Left lung (tissue), 10 donors: ENCODE data around the gene ARSB. TPM values are rescaled to one million over a fixed set of nuclear protein-coding genes. Genes with fewer than 3 reads are reported as not detected.

Source experiments
- ATAC-seq: fragments of 200-7000 bp; cut with Tn5 transposase; one replicate; pipeline ENCODE4 v1.9.1; 2020; ENCODE audit warnings: moderate library complexity
- DNase-seq, 4 donors: peaks; one replicate each; pipeline ENCODE4 v3.0.0-alpha.2; 2013 to 2020
- H3K27ac ChIP-seq, 2 donors: fragments of 200-600 bp; sonication (generic) in 1 of 2; one replicate each; pipeline versions ENCODE4 v1.5.0 to v1.8.0; 2020 to 2021
- H3K27me3 ChIP-seq, 2 donors: fragments of 200-600 bp; sonication (generic) in 1 of 2; one replicate each; pipeline versions ENCODE4 v1.5.0 to v1.8.0; 2020 to 2021
- H3K36me3 ChIP-seq, 2 donors: fragments of 200-600 bp; sonication (generic) in 1 of 2; one replicate each; pipeline versions ENCODE4 v1.5.0 to v1.8.0; 2020 to 2021
- H3K4me1 ChIP-seq, 2 donors: fragments of 200-600 bp; one replicate each; pipeline ENCODE4 v1.8.0; 2021
- H3K4me3 ChIP-seq, 2 donors: fragments of 200-600 bp; sonication (generic) in 1 of 2; one replicate each; pipeline versions ENCODE4 v1.5.0 to v1.8.0; 2020 to 2021; ENCODE audit warnings: mild to moderate bottlenecking in 1 of 2
- H3K9me3 ChIP-seq, 2 donors: fragments of 200-600 bp; sonication (generic) in 1 of 2; one replicate each; pipeline versions ENCODE4 v1.5.0 to v1.8.0; 2020 to 2021
- intact Hi-C, 2 donors: fragments of 100-400 bp; cut with DNase I; formaldehyde crosslinking; loops; one replicate each; pipeline versions ENCODE4 v1.11.2 to v1.14.2; 2022
- polyA plus RNA-seq, 6 donors: library from polyadenylated mRNA; unstranded; fragments of 120-200 nt; gene quantifications; one replicate each; pipeline ENCODE4 v1.2.1, GENCODE V29; 2013; ENCODE audit not compliant: insufficient read length in 6 of 6
- total RNA-seq, 2 donors: library from RNA; stranded (reverse); fragmentation: NEBNext Ultra II Directional; extraction: Animal tissue kit (Norgen Biotek cat#: 25700); gene quantifications; one replicate each; pipeline ENCODE4 v1.2.1, GENCODE V29; 2021
- TF ChIP-seq, protein P1 (sequence below), 2 donors: fragments of 200-600 bp; sonication (generic) in 1 of 2; IDR thresholded peaks; one replicate each; pipeline versions ENCODE4 v1.5.0 to v1.8.0; 2021; ENCODE audit warnings: antibody characterized with exemption in 2 of 2
- donor health status: DM: no; HTN: yes; CAD: no.
- donor health status: DM: no; HTN: no; CAD: no.

Gene ARSB
- total and polyA plus RNA-seq, 8 donors = 13.2 to 26.0 (median 16.8) TPM

GRCh38 chr5:78972654-78973428 is 12.3 kb downstream of the ARSB start:
- H3K4me3 ChIP-seq = no peak overlapping the region
- TF ChIP-seq, protein P1, sequence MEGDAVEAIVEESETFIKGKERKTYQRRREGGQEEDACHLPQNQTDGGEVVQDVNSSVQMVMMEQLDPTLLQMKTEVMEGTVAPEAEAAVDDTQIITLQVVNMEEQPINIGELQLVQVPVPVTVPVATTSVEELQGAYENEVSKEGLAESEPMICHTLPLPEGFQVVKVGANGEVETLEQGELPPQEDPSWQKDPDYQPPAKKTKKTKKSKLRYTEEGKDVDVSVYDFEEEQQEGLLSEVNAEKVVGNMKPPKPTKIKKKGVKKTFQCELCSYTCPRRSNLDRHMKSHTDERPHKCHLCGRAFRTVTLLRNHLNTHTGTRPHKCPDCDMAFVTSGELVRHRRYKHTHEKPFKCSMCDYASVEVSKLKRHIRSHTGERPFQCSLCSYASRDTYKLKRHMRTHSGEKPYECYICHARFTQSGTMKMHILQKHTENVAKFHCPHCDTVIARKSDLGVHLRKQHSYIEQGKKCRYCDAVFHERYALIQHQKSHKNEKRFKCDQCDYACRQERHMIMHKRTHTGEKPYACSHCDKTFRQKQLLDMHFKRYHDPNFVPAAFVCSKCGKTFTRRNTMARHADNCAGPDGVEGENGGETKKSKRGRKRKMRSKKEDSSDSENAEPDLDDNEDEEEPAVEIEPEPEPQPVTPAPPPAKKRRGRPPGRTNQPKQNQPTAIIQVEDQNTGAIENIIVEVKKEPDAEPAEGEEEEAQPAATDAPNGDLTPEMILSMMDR (IDR thresholded peaks at IDR 0.05) = no peak
- H3K9me3 ChIP-seq = no peaks in the 10 kb centered on the region
- intact Hi-C loops = no loop called here
- H3K36me3 ChIP-seq = no peaks in the 10 kb centered on the region
- ATAC-seq = peak; percentile 55
- DNase-seq = peak in 2 of 4 donors; percentile 66 to 76
- no peaks in the 10 kb centered on the region for H3K27me3 ChIP-seq
- H3K4me1 ChIP-seq = peaks cover 7 to 13% of the 10 kb centered on the region in 2 donors
- no peak overlapping the region for H3K27ac ChIP-seq

GRCh38 chr5:78971998-78972397 is 13.1 kb downstream of the ARSB start:
- no peak overlapping the region for H3K27ac ChIP-seq
- TF ChIP-seq, protein P1 (IDR thresholded peaks at IDR 0.05) = no peak
- ATAC-seq (no peak), DNase-seq (no peak)
- no peak overlapping the region for H3K4me3 ChIP-seq
- H3K9me3 ChIP-seq = no peaks in the 10 kb centered on the region
- H3K36me3 ChIP-seq = no peaks in the 10 kb centered on the region
- H3K4me1 ChIP-seq = peaks cover 7 to 13% of the 10 kb centered on the region in 2 donors
- intact Hi-C loops = no loop called here
- no peaks in the 10 kb centered on the region for H3K27me3 ChIP-seq

DNA sequence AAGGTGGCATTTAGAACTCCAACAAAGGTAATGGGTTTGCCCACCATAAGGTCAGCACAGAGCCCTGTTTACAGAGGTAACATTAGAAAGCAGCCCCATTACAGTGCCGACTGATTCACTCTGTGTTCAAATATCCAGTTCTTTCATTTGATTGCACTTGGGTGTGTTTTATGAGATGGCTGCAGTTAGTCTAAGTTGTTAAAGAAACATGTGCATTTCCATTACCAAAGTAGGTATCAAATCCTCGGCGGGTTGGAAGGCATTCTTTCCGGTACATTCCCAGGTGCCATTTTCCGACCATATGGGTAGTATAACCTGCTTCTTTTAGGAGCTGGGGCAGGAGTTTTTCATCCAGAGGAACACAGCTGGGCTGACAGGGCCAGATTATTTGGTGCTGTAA is 16.3 kb downstream of the ARSB start:
- DNase-seq (no peak), ATAC-seq (no peak)
- Histone ChIP-seq H3K4me3 (no peak overlapping the region), H3K4me1 (peaks cover 4 to 8% of the 10 kb centered on the region in 2 donors), H3K27ac (no peak overlapping the region), H3K27me3 (no peaks in the 10 kb centered on the region), H3K36me3 (peaks cover 0 to 6% of the 10 kb centered on the region in 2 donors), H3K9me3 (no peaks in the 10 kb centered on the region)
- intact Hi-C loops = loop anchor here in 1 of 2 donors (10.0 kb wide), 3 partner anchors 434 to 644 kb away; no protein-coding TSS in a partner anchor
- TF ChIP-seq, protein P1 (IDR thresholded peaks at IDR 0.05) = no peak

DNA sequence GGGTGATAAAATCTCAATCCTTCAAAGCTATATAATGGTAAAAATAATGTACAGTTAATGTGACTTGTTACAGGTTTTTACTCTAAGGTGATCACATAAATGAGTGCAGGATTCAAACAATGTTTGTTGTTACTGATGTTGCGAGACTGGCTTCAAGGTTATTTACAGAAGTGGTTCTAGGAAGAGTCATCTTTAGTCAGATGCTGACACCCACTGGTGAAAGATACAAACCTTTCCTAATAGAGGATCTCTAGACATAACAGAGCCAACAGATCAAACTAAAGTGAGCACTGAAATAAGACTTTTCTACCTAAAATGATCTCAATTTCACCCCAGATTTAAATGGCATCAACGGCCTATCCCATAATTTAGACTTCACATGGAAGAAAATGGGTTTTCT is 20.2 kb downstream of the ARSB start:
- Histone ChIP-seq H3K4me1 (no peaks in the 10 kb centered on the region), H3K36me3 (peaks cover 0 to 21% of the 10 kb centered on the region in 2 donors), H3K27ac (no peak overlapping the region), H3K27me3 (no peaks in the 10 kb centered on the region), H3K4me3 (no peak overlapping the region), H3K9me3 (no peaks in the 10 kb centered on the region)
- ATAC-seq (peak; percentile 73), DNase-seq (peak in 1 of 4 donors; percentile 71)
- intact Hi-C loops = loop anchor here in 1 of 2 donors (10.0 kb wide), 3 partner anchors 430 to 640 kb away; no protein-coding TSS in a partner anchor
- TF ChIP-seq, protein P1 (IDR thresholded peaks at IDR 0.05) = peak; percentile 10 to 28

DNA sequence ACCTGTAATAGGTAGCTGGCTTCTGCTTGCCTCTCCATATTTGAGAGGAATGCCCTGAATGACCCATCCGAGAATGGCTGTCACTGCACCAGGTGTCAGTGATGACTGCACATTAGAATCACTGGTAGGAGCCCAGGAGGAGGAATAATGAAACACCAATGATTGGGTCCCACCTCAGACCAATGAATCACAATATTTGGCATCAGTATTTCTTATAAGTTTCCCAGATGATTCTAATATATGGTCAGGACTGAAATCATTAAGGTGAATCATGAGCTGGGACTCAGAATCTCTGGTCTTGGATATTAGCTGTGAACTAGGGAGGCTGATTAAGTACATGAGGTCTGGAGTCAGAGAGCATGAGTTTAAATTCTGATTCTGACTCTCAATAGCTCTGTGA is 23.4 kb downstream of the ARSB start:
- Histone ChIP-seq H3K9me3 (no peaks in the 10 kb centered on the region), H3K4me3 (no peak overlapping the region), H3K27me3 (no peaks in the 10 kb centered on the region), H3K4me1 (no peaks in the 10 kb centered on the region), H3K27ac (no peak overlapping the region), H3K36me3 (peaks cover 0 to 21% of the 10 kb centered on the region in 2 donors)
- TF ChIP-seq, protein P1 (IDR thresholded peaks at IDR 0.05) = no peak
- DNase-seq (no peak), ATAC-seq (no peak)
- intact Hi-C loops = loop anchor here in 1 of 2 donors (10.0 kb wide), 3 partner anchors 427 to 637 kb away; no protein-coding TSS in a partner anchor
